GM19395 (cell line): Measurements from ENCODE around the gene ATF5.

ENCODE experiments used
- ATAC-seq: cut with Tn5 transposase; IDR thresholded peaks from one replicate; pipeline ENCODE4 v1.9.1; 2021; ENCODE audit warnings: mild to moderate bottlenecking, moderate library complexity; ENCODE audit not compliant: unreplicated experiment

The ATF5 gene

GRCh38 chr19:49929121-49929610 lies at the start of gene ATF5, which contains the start of gene NUP62:
ATF5 (plus strand) TSS chr19:49929205; CDS start chr19:49930851, 1,646 bp downstream.
NUP62 (minus strand) TSS chr19:49929504; CDS start chr19:49909807, 19,697 bp downstream.
- ATAC-seq: peak; percentile 40

GRCh38 chr19:49879243-49879963 lies 49.6 kb upstream of the ATF5 start:
- ATAC-seq: no peak

- ATAC-seq: no peak
These were observed 48.7 kb upstream of the ATF5 start for GRCh38 chr19:49880162-49880869.

GRCh38 chr19:49881186-49881585 lies 47.8 kb upstream of the ATF5 start:
- ATAC-seq: no peak

- no peak for ATAC-seq
These were observed 47.2 kb upstream of the ATF5 start for GRCh38 chr19:49881672-49882394.

GRCh38 chr19:49882643-49883042 lies 46.4 kb upstream of the ATF5 start:
- no peak for ATAC-seq

- ATAC-seq: no peak
These were observed 45.9 kb upstream of the ATF5 start for GRCh38 chr19:49883094-49883493.

GRCh38 chr19:49884109-49884508 lies 44.9 kb upstream of the ATF5 start:
- ATAC-seq: no peak

GRCh38 chr19:49884760-49885159 lies 44.2 kb upstream of the ATF5 start:
- ATAC-seq: no peak

GRCh38 chr19:49887037-49887664 lies 41.9 kb upstream of the ATF5 start:
- ATAC-seq: no peak

- no peak for ATAC-seq
These were observed 41.1 kb upstream of the ATF5 start for GRCh38 chr19:49887665-49888509.

GRCh38 chr19:49888510-49888824 lies 40.5 kb upstream of the ATF5 start:
- no peak for ATAC-seq

GRCh38 chr19:49889038-49889686 lies 39.8 kb upstream of the ATF5 start:
- no peak for ATAC-seq

- ATAC-seq: no peak
These were observed 39.2 kb upstream of the ATF5 start for GRCh38 chr19:49889687-49890348.

- ATAC-seq: no peak
These were observed 38.4 kb upstream of the ATF5 start for GRCh38 chr19:49890349-49891311.

GRCh38 chr19:49891393-49891792 lies 37.6 kb upstream of the ATF5 start:
- no peak for ATAC-seq

- ATAC-seq: no peak
These were observed 36.3 kb upstream of the ATF5 start for GRCh38 chr19:49892716-49893115.

GRCh38 chr19:49894011-49894664 lies 34.9 kb upstream of the ATF5 start:
- ATAC-seq: no peak
